ENCODE measurements around the gene ZNF468.
"Not testable (repeated sequence)": the region's sequence is repeated elsewhere in the genome, so short reads cannot be mapped to it uniquely, and the experiment has no call there.

ZNF468 gene

GRCh38 chr19:52834289-52834688 lies 23.1 kb downstream of the ZNF468 start:
- DNase-seq (ENCODE audit: insufficient read length, low spot score); FAIRE-seq: not testable (repeated sequence)

DNA sequence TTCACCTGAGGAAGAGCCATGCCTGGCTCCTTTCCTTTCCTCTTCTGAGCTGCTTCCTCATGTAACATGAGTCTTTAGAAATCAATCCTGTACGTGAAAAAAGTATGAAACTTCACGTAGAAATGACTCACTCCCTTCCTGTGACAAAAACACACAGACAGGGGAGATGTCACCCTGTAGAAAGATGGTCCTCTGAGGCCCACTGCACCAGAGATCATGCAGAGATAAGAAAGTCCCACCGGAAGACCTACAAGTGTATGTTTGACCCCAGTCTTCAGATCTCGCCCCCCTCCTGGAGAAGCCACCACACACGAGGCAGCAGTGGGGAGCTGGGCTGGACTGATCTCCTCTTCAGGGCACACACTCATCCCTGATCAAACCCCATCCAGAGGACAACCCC lies 23.9 kb downstream of the ZNF468 start:
- DNase-seq (ENCODE audit: insufficient read length, low spot score); FAIRE-seq: not testable (repeated sequence)

DNA sequence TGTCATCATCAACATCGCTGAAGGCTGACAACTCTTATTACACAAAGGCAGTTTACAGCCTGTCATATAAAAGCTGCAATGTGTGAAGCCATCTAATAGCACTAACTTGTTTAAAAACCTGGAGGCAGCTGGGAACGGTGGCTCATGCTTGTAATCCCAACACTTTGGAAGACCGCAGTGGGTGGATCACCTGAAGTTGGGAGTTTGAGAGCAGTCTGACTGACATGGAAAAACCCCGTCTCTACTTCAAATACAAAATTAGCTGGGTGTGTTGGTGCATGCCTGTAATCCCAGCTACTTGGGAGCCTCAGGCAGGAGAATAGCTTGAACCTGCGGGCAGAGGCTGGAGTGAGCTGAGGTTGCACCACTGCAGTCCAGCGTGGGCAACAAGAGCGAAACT lies 27.6 kb downstream of the ZNF468 start:
- DNase-seq (ENCODE audit: insufficient read length, low spot score); FAIRE-seq: not testable (repeated sequence)

DNA sequence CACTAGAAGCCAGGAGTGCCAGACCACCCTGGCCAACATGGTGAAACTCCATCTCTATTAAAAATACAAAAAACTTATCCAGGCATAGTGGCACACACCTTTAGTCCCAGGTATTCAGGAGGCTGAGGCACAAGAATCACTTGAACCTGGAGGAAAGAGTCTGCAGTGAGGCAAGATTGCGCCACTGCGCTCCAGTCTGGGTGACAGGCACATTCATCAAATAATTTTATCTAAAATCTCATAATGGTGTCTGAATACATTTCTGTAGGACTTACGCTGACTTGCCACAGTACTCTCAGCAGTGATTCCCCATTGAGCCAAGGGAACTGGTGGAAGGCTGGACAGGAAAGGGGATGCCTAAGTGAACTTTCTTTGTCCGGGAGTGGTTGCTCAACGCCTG lies 31.7 kb downstream of the ZNF468 start:
- TF ChIP-seq POLR2A (IDR thresholded peaks at IDR 0.05; ENCODE audit: low read depth, low read length), result no peak
- FAIRE-seq, result no peak
- no peak for DNase-seq (ENCODE audit: insufficient read length, low spot score)

DNA sequence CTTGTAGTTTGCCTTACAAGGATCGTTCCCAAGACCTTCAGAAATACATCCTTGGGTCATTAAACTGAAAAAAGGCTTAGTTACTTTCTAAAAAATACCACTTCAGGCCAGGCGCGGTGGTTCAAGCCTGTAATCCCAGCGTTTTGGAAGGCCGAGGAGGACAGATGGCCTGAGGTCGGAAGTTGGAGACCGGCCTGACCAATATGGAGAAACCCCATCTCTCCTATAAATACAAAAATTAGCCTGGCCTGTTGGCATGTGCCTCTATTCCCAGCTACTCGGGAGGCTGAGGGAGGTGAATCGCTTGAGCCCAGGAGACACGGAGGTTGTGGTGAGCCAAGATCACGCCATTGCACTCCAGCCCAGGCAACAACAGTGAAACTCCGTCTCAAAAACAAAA lies 33.7 kb downstream of the ZNF468 start:
- DNase-seq (ENCODE audit: insufficient read length, low spot score), result no peak
- no peak for FAIRE-seq

DNA sequence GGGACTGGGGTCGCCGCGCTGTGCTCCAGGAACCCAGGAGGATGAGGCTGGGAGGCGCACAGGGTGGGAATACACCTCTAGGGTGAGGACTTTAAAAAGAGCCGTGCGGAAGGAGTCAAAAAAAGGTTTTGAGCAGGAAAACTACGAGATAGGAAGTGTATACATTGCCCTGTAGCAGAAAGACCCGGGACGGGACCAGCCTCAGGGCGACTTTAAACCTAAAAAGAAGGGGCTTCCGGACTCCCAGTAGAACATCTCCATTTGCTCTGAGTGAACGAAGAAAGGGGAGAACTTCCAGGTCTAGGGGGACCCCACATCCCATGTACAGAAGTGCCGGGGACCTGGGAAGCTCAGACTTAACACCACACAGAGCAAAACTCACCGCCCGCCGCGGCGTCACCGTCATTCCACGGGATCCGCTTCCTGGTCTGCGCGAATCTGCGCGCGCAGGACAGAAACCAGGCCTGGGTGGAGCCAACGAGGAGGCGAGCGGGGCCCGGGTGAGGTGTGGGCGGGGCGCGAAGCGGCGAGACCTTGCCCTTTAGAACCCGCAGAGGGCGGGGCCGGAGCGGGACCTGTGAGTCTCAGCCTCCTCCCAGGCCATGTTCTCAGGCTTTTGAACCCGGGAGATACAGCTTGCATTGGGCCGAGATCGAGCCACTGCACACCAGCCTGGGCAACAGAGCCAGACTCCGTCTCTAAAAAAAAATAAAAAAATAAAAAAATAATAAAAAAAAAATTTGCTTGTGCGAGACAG lies 36.0 kb downstream of the ZNF468 start, which contains the start of gene ZNF28:
TSS of gene ZNF28 (minus strand) at position 430 of the 757 bp plus-strand sequence. CDS start 3,675 bp downstream, outside the sequence.
- peak; percentile 53; the same call in 1 of the 2 replicates for TF ChIP-seq POLR2A (IDR thresholded peaks at IDR 0.05; ENCODE audit: low read depth, low read length)
- DNase-seq (ENCODE audit: insufficient read length, low spot score) (peak; percentile 64), FAIRE-seq (peak; percentile 86)

More for the DNA sequence above, 33.7 kb downstream of the ZNF468 start:
- no peak for TF ChIP-seq POLR2A (IDR thresholded peaks at IDR 0.05; ENCODE audit: low read depth, low read length)

DNA sequence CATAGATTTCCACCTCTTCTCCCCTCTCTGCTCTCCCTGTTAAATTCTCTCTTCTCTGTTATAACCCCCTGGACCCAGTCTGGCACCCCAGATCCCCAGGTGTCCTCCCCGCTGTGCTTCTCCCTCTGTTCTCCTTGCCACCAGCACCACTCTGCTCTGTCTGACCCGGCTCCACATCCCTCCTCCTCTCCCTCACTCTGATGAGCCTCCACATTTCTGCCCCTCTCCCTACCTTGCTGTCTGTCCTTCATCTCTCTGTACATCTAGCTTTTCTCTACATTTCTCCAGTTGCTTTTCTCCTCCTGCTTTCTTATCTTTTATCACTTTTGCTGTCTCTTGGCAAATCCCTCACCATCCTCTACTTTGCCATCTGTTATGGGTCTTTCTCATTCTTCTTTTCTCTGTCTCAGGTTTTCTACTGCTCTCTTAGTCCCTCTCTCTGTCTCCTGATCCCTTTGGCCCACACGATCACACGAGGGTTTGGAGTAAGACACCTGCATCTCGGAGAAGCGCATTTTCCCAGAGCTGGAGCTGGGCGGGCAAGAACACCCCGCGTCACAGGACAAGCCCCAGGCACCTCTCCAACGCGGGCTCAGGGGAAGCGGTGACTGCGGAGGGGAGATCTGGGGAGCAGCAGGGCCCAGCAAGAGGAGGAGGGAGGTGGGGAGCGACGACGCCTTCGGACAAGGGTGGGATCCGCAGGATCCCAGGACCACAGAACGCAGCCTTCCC lies 36.8 kb downstream of the ZNF468 start:
- not testable (repeated sequence) for DNase-seq (ENCODE audit: insufficient read length, low spot score); FAIRE-seq

DNA sequence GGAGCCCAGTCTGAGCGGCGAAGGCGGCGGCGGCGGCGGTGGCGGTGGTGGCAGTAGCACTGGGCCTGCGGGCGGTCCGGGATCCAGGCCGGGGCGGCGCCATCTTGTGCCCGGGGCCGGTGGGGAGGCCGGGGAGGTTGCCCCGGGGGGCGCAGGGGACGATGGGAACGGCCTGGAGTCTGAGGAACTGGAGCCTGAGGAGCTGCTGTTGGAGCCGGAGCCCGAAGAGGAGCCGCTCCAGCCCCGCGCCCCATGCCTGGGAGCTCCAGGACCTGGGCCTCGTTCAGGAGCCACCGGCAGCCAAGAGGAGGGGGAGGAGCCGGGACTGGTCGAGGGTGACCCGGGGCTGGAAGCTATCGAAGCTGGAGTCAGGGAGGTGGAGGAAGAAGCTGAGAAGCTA lies 47.6 kb downstream of the ZNF468 start:
- FAIRE-seq (no peak), DNase-seq (ENCODE audit: insufficient read length, low spot score) (no peak)

GRCh38 chr19:52799950-52800640 lies 57.3 kb downstream of the ZNF468 start:
- DNase-seq (ENCODE audit: insufficient read length, low spot score); FAIRE-seq: not testable (repeated sequence)

More for the DNA sequence above, 47.6 kb downstream of the ZNF468 start:
- no peak for TF ChIP-seq POLR2A (IDR thresholded peaks at IDR 0.05; ENCODE audit: low read depth, low read length)

DNA sequence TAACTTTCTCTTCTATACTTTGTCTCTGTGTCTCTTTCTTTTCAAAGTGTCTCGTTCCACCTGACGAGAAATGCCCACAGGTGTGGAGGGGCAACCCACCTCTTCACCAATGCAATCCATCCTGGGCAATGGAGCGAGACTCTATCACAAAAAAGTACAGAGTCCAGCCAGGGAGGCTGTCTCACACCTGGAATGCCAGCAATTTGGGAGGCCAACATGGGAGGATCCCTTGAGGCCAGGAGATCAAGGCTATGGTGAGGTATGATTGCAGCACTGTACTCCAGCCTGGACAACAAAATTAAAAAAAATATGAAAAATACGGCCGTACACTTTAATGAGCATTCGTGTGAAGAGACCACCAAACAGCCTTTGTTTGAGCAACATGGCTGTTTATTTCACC lies 68.0 kb downstream of the ZNF468 start:
- DNase-seq (ENCODE audit: insufficient read length, low spot score), result no peak
- no peak for FAIRE-seq
- TF ChIP-seq POLR2A (IDR thresholded peaks at IDR 0.05; ENCODE audit: low read depth, low read length), result no peak

All from H54 (cell line).